HEK293 (cell line): ENCODE results near the gene ATP12A.

ENCODE experiments used
- CTCF ChIA-PET: fragments of 350-600 bp; formaldehyde crosslinking; extraction: SDS; loops from one replicate; lab custom pipeline; 2021; ENCODE audit warnings: antibody characterized with exemption; lab: Yijun Ruan, JAX
- POLR2A ChIA-PET: fragments of 300-600 bp; formaldehyde crosslinking; extraction: SDS; loops from one replicate; lab custom pipeline; 2020; ENCODE audit warnings: antibody characterized with exemption, inconsistent platforms; lab: Yijun Ruan, JAX
- H3K27ac ChIP-seq: fragments of 200-500 bp; sonication (Bioruptor generic); 2 replicates; pipeline ENCODE4 v1.5.1; 2014; ENCODE audit warnings: low read depth, low read length, control low read depth, inconsistent platforms; ENCODE audit errors: extremely low read depth
- H3K36me3 ChIP-seq, 2 experiments: fragments of 200-500 bp in 1 of 2; sonication (Bioruptor generic) in 1 of 2; 1 replicate in 1 of 2; 2 replicates in 1 of 2; pipeline ENCODE4 v1.5.1; 2014 to 2017; ENCODE audit warnings: inconsistent platforms in 2 of 2, low read length in 2 of 2; ENCODE audit not compliant: control insufficient read depth in 2 of 2, insufficient read depth in 1 of 2
- H3K4me1 ChIP-seq: fragments of 200-500 bp; sonication (Bioruptor generic); 2 replicates; pipeline ENCODE4 v1.5.1; 2014; ENCODE audit warnings: mild to moderate bottlenecking, low read length, inconsistent platforms; ENCODE audit not compliant: control insufficient read depth, insufficient read depth
- H3K4me3 ChIP-seq: 2 replicates; pipeline ENCODE4 v1.5.1; 2011; ENCODE audit warnings: low read depth, mild to moderate bottlenecking, control low read depth, low read length, moderate library complexity
- H3K9me3 ChIP-seq: fragments of 200-500 bp; sonication (Bioruptor generic); 2 replicates; pipeline ENCODE4 v1.5.1; 2014; ENCODE audit warnings: low read depth, low read length, inconsistent platforms; ENCODE audit not compliant: control insufficient read depth, insufficient read depth
- GLI4 ChIP-seq: fragments of 450-650 bp; formaldehyde crosslinking; IDR thresholded peaks from 2 replicates; pipeline ENCODE4 v1.5.1; 2016; ENCODE audit warnings: missing biosample characterization, missing genetic modification characterization
- HOXD13 ChIP-seq: sonication (generic); formaldehyde crosslinking; IDR thresholded peaks from 2 replicates; pipeline ENCODE4 v1.8.0; 2022; ENCODE audit warnings: missing genetic modification reagents, borderline replicate concordance
- REPIN1 ChIP-seq: fragments of 450-650 bp; formaldehyde crosslinking; IDR thresholded peaks from 2 replicates; pipeline ENCODE4 v1.5.1; 2017; ENCODE audit warnings: missing biosample characterization, missing genetic modification characterization, low read depth
- SP2 ChIP-seq: fragments of 450-650 bp; formaldehyde crosslinking; IDR thresholded peaks from 2 replicates; pipeline ENCODE4 v1.5.1; 2016; ENCODE audit warnings: missing biosample characterization, missing genetic modification characterization
- SP3 ChIP-seq: fragments of 450-650 bp; formaldehyde crosslinking; IDR thresholded peaks from 2 replicates; pipeline ENCODE4 v1.5.1; 2016; ENCODE audit warnings: missing biosample characterization, missing genetic modification characterization
- ZNF138 ChIP-seq: fragments of 450-650 bp; formaldehyde crosslinking; IDR thresholded peaks from 2 replicates; pipeline ENCODE4 v1.5.1; 2016; ENCODE audit warnings: missing biosample characterization, missing genetic modification characterization, borderline replicate concordance
- ZNF146 ChIP-seq: fragments of 450-650 bp; formaldehyde crosslinking; IDR thresholded peaks from 2 replicates; pipeline ENCODE4 v1.5.1; 2016; ENCODE audit warnings: missing biosample characterization, missing genetic modification characterization
- ZNF157 ChIP-seq: fragments of 450-650 bp; formaldehyde crosslinking; IDR thresholded peaks from 2 replicates; pipeline ENCODE4 v1.5.1; 2016; ENCODE audit warnings: missing biosample characterization, missing genetic modification characterization
- ZNF211 ChIP-seq: fragments of 450-650 bp; formaldehyde crosslinking; IDR thresholded peaks from 2 replicates; pipeline ENCODE4 v1.5.1; 2016; ENCODE audit warnings: low read depth, missing biosample characterization, missing genetic modification characterization
- ZNF416 ChIP-seq: fragments of 450-650 bp; formaldehyde crosslinking; IDR thresholded peaks from 2 replicates; pipeline ENCODE4 v1.5.1; 2016; ENCODE audit warnings: missing biosample characterization, missing genetic modification characterization
- ZNF544 ChIP-seq: fragments of 450-650 bp; formaldehyde crosslinking; IDR thresholded peaks from 2 replicates; pipeline ENCODE4 v1.5.0; 2017; ENCODE audit warnings: missing biosample characterization, missing genetic modification characterization
- ZNF549 ChIP-seq: fragments of 450-650 bp; IDR thresholded peaks from 2 replicates; pipeline ENCODE4 v1.5.1; 2018; ENCODE audit warnings: missing biosample characterization, missing genetic modification characterization, mild to moderate bottlenecking, inconsistent platforms, moderate library complexity
- ZNF571 ChIP-seq: fragments of 450-650 bp; formaldehyde crosslinking; IDR thresholded peaks from 2 replicates; pipeline ENCODE4 v1.5.0; 2017; ENCODE audit warnings: missing biosample characterization, missing genetic modification characterization
- ZNF654 ChIP-seq: fragments of 450-650 bp; formaldehyde crosslinking; IDR thresholded peaks from 2 replicates; pipeline ENCODE4 v1.5.1; 2016; ENCODE audit warnings: low read depth, missing biosample characterization, missing genetic modification characterization
- ZNF670 ChIP-seq: fragments of 450-650 bp; formaldehyde crosslinking; IDR thresholded peaks from 2 replicates; pipeline ENCODE4 v1.5.1; 2016; ENCODE audit warnings: missing biosample characterization, missing genetic modification characterization, low read depth
- ZNF777 ChIP-seq: fragments of 450-650 bp; formaldehyde crosslinking; IDR thresholded peaks from 2 replicates; pipeline ENCODE4 v1.5.1; 2017; ENCODE audit warnings: missing biosample characterization, missing genetic modification characterization, borderline replicate concordance
- TF ChIP-seq, protein P1 (sequence below): fragments of 450-650 bp; IDR thresholded peaks from 2 replicates; pipeline ENCODE4 v1.5.1; 2018; ENCODE audit warnings: missing biosample characterization, mild to moderate bottlenecking, missing genetic modification characterization
- TF ChIP-seq, protein P2 (sequence below): fragments of 450-650 bp; formaldehyde crosslinking; IDR thresholded peaks from 2 replicates; pipeline ENCODE4 v1.5.1; 2016; ENCODE audit warnings: missing biosample characterization, missing genetic modification characterization
- TF ChIP-seq, protein P3 (sequence below): fragments of 450-650 bp; formaldehyde crosslinking; IDR thresholded peaks from 2 replicates; pipeline ENCODE4 v1.5.1; 2016; ENCODE audit warnings: missing biosample characterization, missing genetic modification characterization
- TF ChIP-seq, protein P4 (sequence below): fragments of 450-650 bp; formaldehyde crosslinking; IDR thresholded peaks from 2 replicates; pipeline ENCODE4 v1.5.1; 2016; ENCODE audit warnings: missing biosample characterization, missing genetic modification characterization, borderline replicate concordance

ATP12A gene

DNA sequence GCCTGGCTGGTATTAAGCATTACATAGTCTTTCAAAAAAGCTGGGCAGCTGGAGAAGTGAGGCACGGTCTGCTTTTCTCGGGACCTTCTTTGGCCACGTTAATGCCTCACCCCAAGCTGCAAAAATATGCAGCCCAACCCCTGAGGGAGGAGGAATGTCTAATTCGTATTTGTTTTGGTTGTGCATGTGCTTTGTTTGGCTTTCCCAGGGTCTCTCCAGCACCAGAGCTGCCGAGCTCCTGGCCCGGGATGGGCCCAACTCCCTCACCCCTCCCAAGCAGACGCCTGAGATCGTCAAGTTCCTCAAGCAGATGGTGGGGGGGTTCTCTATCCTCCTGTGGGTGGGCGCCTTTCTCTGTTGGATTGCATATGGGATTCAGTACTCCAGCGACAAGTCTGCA, 7.9 kb downstream of the ATP12A start:
- Histone ChIP-seq H3K9me3 (no peaks in the 10 kb centered on the region), H3K27ac (no peak overlapping the region), H3K4me3 (no peak overlapping the region), H3K36me3 (no peaks in the 10 kb centered on the region), H3K4me1 (peaks cover 3% of the 10 kb centered on the region; the same call in 1 of the 2 replicates)
- ChIA-PET CTCF (interaction anchor here (0.6 to 1.0 kb wide), 3 partner anchors 19 to 315 kb away, joined by 3 to 4 read pairs (median 3); no protein-coding TSS in a partner anchor), POLR2A (no interaction called here)
- TF ChIP-seq, protein P1, sequence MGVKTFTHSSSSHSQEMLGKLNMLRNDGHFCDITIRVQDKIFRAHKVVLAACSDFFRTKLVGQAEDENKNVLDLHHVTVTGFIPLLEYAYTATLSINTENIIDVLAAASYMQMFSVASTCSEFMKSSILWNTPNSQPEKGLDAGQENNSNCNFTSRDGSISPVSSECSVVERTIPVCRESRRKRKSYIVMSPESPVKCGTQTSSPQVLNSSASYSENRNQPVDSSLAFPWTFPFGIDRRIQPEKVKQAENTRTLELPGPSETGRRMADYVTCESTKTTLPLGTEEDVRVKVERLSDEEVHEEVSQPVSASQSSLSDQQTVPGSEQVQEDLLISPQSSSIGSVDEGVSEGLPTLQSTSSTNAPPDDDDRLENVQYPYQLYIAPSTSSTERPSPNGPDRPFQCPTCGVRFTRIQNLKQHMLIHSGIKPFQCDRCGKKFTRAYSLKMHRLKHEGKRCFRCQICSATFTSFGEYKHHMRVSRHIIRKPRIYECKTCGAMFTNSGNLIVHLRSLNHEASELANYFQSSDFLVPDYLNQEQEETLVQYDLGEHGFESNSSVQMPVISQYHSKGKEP (tag by site-specific recombination) = no peak
- TF ChIP-seq ZNF549 (tag by site-specific recombination) (no peak), SP3 (tag by site-specific recombination) (no peak), ZNF670 (tag by site-specific recombination) (no peak), REPIN1 (tag by site-specific recombination) (no peak)
- TF ChIP-seq, protein P2, sequence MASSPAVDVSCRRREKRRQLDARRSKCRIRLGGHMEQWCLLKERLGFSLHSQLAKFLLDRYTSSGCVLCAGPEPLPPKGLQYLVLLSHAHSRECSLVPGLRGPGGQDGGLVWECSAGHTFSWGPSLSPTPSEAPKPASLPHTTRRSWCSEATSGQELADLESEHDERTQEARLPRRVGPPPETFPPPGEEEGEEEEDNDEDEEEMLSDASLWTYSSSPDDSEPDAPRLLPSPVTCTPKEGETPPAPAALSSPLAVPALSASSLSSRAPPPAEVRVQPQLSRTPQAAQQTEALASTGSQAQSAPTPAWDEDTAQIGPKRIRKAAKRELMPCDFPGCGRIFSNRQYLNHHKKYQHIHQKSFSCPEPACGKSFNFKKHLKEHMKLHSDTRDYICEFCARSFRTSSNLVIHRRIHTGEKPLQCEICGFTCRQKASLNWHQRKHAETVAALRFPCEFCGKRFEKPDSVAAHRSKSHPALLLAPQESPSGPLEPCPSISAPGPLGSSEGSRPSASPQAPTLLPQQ (tag by site-specific recombination) = no peak

DNA sequence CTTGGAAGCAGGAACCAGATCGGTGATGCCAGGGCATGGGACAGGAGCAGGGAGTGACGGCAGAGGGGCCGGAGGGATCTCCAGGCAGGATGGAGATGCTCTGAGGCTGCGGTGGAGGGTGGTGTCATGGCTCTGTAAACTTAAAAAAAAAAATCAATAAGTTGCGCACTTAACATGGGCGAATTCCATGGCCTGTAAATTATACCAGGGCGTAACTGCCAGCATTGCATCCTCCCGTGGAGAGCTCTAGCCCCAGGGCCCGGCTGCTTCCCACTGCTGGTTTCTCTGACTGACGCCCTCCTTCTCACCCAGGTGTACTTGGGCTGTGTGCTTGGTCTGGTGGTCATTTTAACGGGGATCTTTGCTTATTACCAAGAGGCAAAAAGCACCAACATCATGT, 8.7 kb downstream of the ATP12A start:
- POLR2A ChIA-PET = no interaction called here
- Histone ChIP-seq H3K4me1 (peaks cover 5% of the 10 kb centered on the region; the same call in 1 of the 2 replicates), H3K4me3 (no peak overlapping the region), H3K36me3 (no peaks in the 10 kb centered on the region), H3K9me3 (no peaks in the 10 kb centered on the region), H3K27ac (no peak overlapping the region)
- TF ChIP-seq GLI4 (tag by site-specific recombination) (no peak), ZNF146 (no peak), SP2 (tag by site-specific recombination) (no peak), ZNF544 (no peak), ZNF571 (no peak), ZNF138 (tag by site-specific recombination) (no peak), ZNF654 (no peak), HOXD13 (no peak), ZNF777 (tag by site-specific recombination) (no peak), ZNF211 (tag by site-specific recombination) (no peak), ZNF157 (tag by site-specific recombination) (no peak), ZNF416 (tag by site-specific recombination) (no peak)
- TF ChIP-seq, protein P3, sequence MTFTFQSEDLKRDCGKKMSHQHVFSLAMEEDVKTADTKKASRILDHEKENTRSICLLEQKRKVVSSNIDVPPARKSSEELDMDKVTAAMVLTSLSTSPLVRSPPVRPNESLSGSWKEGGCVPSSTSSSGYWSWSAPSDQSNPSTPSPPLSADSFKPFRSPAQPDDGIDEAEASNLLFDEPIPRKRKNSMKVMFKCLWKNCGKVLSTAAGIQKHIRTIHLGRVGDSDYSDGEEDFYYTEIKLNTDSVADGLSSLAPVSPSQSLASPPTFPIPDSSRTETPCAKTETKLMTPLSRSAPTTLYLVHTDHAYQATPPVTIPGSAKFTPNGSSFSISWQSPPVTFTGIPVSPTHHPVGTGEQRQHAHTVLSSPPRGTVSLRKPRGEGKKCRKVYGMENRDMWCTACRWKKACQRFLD = no peak
- TF ChIP-seq, protein P4, sequence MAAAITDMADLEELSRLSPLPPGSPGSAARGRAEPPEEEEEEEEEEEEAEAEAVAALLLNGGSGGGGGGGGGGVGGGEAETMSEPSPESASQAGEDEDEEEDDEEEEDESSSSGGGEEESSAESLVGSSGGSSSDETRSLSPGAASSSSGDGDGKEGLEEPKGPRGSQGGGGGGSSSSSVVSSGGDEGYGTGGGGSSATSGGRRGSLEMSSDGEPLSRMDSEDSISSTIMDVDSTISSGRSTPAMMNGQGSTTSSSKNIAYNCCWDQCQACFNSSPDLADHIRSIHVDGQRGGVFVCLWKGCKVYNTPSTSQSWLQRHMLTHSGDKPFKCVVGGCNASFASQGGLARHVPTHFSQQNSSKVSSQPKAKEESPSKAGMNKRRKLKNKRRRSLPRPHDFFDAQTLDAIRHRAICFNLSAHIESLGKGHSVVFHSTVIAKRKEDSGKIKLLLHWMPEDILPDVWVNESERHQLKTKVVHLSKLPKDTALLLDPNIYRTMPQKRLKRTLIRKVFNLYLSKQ = no peak
- TF ChIP-seq, protein P2 (tag by site-specific recombination) = no peak
- CTCF ChIA-PET = interaction anchor here (0.7 to 1.5 kb wide), 5 partner anchors 11 to 45 kb away, joined by 3 to 6 read pairs (median 3); no protein-coding TSS in a partner anchor
